ENCODE results near the gene TIMM44.
"Not testable (repeated sequence)": the region's sequence is repeated elsewhere in the genome, so short reads cannot be mapped to it uniquely, and the experiment has no call there.

Gene TIMM44

GRCh38 chr19:7975037-7975436 lies 31.6 kb upstream of the TIMM44 start:
- DNase-seq: no peak

GRCh38 chr19:7973883-7974282 lies 30.4 kb upstream of the TIMM44 start:
- DNase-seq: no peak

DNA sequence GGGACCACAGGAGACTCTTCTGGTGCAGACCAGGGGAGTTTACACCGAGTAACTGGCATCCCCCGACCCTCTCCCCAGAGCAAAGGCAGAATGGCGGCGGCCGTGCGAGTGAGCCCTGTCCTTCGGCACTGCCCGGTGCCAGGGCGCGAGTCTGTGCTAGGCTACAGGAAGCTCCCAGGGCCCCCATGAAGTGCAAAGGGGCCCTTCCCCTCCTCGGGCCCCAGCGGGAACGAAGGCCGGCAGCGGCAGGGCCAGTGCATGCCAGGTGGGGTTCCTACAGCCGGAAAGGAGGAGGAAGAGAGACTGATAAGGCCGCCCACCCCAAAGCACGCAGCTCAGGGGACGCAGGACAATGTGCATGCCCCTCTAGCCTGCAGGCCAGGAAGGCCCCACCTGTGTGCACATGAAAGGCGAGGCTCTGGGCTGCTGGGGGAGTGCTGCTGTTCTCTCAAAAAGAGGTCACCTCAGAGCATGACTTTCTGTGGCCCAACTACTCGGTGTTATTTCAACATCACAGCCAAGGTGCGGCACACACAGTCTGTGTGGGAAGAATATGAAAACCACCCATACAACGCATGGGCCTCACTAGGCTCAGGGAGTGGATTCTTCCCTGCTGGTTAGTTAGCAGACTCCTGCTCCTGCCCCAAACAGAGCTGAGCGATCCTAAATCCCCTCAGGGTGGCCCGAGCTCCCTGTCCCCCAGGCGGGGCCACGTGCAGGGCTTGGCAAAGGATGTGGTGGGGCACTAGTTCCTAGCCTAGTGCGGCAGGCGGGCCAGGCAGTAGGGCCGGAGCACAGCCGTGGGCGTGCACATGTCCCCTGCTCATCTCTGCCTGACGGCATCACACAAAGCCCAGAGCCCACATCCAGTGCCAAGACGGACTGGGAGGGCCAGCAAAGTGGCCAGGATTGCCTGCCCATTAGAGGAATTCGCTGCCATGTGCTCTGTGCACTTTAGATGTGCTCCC lies 28.4 kb upstream of the TIMM44 start:
- DNase-seq: no peak

- peak; percentile 15 to 32 for DNase-seq
Measured at GRCh38 chr19:7970716-7971448, 27.4 kb upstream of the TIMM44 start.

DNA sequence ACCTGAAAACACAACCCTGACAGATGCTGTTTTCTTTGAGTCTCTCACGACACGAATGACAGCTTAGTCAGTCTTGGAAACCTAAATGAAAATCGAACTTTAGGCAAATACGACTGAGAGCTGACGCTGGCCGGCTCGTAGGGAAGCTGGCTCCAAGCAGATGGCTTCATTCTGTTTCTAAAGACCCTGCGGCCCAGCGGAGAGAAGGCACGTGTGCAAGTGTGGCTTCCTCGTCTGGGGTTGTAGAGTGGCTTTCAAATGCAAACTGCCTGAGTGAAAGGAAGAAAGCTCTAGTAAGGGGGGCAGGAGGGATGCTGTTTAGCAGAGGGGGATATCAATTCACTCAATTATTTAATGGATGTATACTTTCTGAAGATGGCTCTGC lies 26.1 kb upstream of the TIMM44 start:
- no peak for DNase-seq

- no peak for DNase-seq
Measured at GRCh38 chr19:7968796-7969554, 25.5 kb upstream of the TIMM44 start.

DNA sequence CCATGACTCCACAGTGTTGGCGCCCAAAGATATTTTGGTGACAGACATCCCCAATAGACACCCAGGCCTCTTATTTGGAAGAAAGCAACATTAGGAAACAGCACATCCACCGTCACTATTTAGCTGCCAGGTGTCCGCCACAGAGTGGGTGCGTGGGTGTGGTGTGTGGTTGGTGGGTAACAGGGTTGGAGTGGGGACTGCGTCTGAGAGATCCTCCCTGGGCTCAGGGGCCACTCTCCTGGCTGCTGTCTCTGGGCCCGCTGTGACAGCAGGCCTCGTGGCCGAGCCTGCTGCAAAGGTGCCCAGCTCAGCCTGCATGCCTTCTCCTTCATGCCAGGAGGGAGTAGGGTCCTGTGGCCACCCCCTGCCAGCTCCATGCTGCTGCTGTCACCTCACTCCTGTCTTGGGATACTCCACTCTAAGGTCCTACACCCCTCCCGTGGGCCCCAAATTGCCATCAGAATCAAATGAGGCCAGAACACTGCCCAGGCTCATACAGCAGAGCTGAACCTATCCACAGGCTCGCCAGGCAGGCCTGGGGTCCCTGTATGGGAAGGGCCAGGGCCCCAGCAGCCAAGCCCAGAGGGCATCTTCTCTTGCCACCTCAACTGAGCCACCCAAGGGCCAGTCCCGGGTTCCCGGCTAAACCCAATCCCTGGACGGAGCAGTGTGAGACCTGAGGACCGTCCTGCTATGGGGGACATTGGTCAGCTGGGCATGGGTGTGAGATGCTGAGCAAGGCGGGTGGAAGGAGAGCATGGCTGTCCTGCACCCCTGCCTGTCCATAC lies 24.7 kb upstream of the TIMM44 start:
- no peak for DNase-seq

DNA sequence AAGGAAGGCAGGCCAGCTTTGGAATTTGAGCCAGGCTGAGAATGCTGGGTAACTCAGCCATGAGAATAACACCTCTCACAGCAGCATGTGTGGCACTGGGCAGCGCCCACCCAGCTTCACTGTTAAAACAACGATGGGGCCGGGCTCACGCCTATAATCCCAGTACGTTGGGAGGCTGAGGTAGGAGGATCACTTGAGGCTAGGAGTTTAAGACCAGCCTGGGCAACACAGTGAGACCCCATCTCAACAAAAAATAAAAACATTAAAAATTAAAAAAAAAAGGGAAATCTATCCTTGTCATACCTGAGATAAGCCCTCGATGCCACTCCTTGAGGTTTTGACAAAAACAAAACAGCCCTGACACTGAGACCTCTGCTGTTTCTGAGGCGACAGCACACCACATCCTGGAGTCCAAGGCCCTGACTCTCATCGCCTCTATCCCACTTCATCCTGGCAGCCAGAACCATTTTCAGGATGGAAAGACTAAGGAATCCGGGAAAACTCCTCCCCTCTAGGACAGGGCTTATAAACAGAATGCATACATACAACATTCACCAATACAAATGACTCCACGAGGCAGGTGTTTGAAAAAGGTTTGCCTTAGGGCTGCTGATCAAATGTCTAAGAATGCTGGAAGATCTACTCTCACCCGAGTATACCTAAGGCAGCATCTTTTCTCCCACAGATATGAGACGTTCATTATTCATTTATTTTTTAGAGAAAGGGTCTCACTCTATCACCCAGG lies 22.6 kb upstream of the TIMM44 start:
- no peak for DNase-seq

DNA sequence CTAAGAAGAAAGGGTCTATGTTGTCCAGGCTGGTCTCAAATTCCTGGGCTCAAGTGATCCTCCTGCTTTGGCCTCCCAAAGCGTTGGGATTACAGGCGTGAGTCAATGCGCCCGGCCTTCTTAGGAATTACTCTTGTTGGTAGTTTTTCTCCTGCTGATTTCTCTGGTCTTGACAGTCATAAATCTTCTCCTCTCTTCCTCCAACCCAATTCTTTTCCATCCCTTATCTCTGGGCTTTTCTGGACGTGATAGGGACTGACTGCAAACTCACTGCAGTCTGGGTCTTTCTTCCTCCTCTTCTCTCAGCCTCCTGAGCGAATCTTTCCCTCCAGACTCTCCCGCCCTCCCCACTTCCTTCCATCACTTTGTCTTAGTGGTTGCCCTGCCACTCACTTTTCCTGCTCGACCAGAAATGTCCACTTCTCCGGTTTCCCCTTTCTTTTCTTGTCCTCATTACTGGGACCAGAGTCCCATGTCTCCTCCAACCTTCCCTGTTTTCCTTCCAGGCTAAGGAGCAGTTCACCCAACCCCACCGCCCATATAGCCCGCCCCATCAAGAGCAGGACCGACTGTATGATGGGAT lies 21.9 kb upstream of the TIMM44 start:
- DNase-seq: no peak

- DNase-seq: no peak
Measured at GRCh38 chr19:7963566-7963965, 20.1 kb upstream of the TIMM44 start.

DNA sequence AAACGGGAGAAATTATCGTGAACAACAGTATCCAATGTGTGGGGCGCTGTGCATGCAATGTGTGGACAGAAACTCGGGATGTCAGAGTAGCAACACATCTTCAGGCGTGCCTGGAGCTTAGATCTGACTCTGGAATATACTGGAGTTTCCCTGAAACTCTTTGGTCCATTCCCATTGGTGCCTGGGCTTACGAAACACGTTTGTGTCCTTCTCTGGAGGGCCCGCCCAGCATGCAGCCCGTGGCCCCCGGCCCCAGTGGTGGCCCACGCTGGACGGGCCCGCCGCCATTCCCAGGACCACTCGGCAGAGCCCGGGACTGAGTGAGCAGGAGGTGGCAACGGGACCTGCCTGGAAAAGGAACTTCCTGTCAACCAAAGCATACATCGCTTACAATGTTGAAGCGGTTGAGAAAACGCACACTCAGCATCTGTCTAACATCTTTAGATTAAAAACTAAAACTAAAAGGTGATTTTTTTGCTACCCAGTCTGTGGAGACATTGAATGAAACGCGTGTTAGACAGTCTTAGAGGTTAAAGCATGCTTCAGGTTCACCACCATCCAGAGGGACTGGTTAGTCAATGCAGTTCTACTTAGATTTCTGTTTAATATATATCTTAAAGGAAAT lies 19.3 kb upstream of the TIMM44 start:
- DNase-seq: no peak

- DNase-seq: no peak
Measured at GRCh38 chr19:7961920-7962626, 18.6 kb upstream of the TIMM44 start.

DNA sequence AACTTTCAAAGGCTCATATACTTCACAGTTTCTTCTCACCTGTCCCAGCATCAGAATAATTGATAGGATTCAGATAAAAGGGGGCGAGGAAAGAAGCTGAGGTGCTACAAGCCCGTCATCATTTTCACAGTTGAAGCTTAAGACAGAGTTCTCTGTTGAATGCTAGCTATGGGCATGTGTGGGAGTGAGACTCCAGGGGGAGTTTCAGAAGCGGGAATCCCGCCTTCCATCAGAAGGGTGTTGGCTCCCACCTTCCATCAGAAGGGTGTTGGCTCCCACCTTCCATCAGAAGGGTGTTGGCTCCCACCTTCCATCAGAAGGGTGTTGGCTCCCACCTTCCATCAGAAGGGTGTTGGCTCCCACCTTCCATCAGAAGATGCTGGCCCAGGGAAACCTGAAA lies 17.6 kb upstream of the TIMM44 start:
- not testable (repeated sequence) for DNase-seq

DNA sequence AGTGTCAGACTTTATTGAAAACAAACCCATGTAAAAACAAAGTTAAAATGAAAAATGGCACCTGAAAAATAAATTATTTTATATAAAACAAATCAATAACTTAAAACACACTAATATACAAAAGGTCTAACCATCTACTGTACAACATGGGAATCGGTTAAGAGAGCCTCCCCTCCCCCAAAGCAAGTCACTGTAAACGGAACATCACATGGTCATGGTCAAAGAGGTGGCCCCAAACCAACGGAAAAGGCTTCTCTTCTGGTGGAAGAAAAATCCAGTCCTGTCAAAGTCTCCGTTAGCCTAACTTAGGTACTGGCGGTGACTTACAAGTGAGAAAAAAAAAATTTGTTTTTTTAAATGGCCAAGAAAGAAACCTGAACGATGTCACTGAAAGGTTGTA lies 15.7 kb upstream of the TIMM44 start:
- no peak for DNase-seq

- DNase-seq: no peak
Measured at GRCh38 chr19:7955696-7956095, 12.2 kb upstream of the TIMM44 start.

GRCh38 chr19:7953576-7953975 lies 10.1 kb upstream of the TIMM44 start:
- DNase-seq: no peak

- DNase-seq: no peak
Measured at GRCh38 chr19:7953060-7953459, 9.6 kb upstream of the TIMM44 start.

DNA sequence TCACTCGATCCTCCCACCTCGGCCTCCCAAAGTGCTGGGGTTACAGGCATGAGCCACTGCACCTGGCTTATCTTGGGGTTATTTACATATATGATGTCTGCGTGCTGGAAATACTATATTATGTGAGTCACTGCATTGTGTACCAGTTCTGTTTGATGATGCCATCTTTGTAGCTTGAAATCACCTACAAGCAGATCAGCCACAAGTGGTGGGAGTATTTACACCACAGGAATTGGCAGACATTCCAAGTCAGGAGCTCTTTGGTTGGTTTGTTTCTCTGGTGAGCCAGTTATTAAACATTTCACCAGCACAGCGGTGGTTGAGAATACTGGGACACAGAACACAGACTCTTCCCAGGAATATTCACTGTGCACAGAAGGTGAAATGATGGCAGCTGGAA lies 4.5 kb upstream of the TIMM44 start:
- no peak for DNase-seq

GRCh38 chr19:7944177-7944761 lies 803 bp upstream of the TIMM44 start:
- DNase-seq: peak; percentile 87 to 88

GRCh38 chr19:7942981-7943443 lies 454 bp downstream of the TIMM44 start:
- DNase-seq: no peak

Measured in stimulated activated CD4-positive, alpha-beta T cell treated with anti-CD3 and anti-CD28 coated beads, Interleukin-2, amount 100 ng/mL, for 48 hours (primary cell).